Neural cell (in vitro differentiated cells): ENCODE data around the gene COP1. TPM values are rescaled to one million over a fixed set of nuclear protein-coding genes. Genes with fewer than 3 reads are reported as not detected.

Experiments
- H2AFZ ChIP-seq: fragments of 200-600, 300-800 bp; sonication (generic), shearing (Covaris generic); 2 replicates; pipeline ENCODE4 v1.6.0; 2014; ENCODE audit warnings: low read depth, mild to moderate bottlenecking, antibody characterized with exemption, low read length, moderate library complexity
- H3F3A ChIP-seq: fragments of 200-600 bp; shearing (Covaris generic); 2 replicates; pipeline ENCODE4 v1.6.1; 2016; ENCODE audit warnings: mild to moderate bottlenecking, moderate library complexity, mixed read lengths, antibody characterized with exemption, low read length; ENCODE audit not compliant: insufficient read depth, poor library complexity, severe bottlenecking
- H3K27ac ChIP-seq: fragments of 200-600, 300-800 bp; sonication (generic), shearing (Covaris generic); 2 replicates; pipeline ENCODE4 v1.5.1; 2014; ENCODE audit warnings: mild to moderate bottlenecking, low read length, moderate library complexity
- H3K27me3 ChIP-seq: fragments of 300-800, 200-600 bp; sonication (generic), shearing (Covaris generic); 2 replicates; pipeline ENCODE4 v1.6.0; 2014; ENCODE audit warnings: mild to moderate bottlenecking, low read depth, low read length, moderate library complexity; ENCODE audit not compliant: insufficient read depth
- H3K36me3 ChIP-seq: fragments of 300-800, 200-600 bp; sonication (generic), shearing (Covaris generic); 2 replicates; pipeline ENCODE4 v1.5.1; 2014; ENCODE audit warnings: mild to moderate bottlenecking, antibody characterized with exemption, low read length, moderate library complexity; ENCODE audit not compliant: insufficient read depth
- H3K4me2 ChIP-seq: fragments of 300-800, 200-600 bp; sonication (generic), shearing (Covaris generic); 2 replicates; pipeline ENCODE4 v1.6.0; 2014; ENCODE audit warnings: mild to moderate bottlenecking, low read length
- H3K4me3 ChIP-seq: fragments of 300-800, 200-600 bp; sonication (generic), shearing (Covaris generic); 2 replicates; pipeline ENCODE4 v1.5.1; 2014; ENCODE audit warnings: mild to moderate bottlenecking, low read length, moderate library complexity
- H3K79me2 ChIP-seq: fragments of 200-600 bp; shearing (Covaris generic); replicated peaks from 2 replicates; pipeline ENCODE4 v1.6.0; 2014; ENCODE audit warnings: mild to moderate bottlenecking, low read length, moderate library complexity; ENCODE audit not compliant: insufficient read depth
- H3K9ac ChIP-seq: fragments of 300-800, 200-600 bp; sonication (generic), shearing (Covaris generic); 2 replicates; pipeline ENCODE4 v1.6.1; 2016; ENCODE audit warnings: mild to moderate bottlenecking, low read length, mixed read lengths
- H3K9me2 ChIP-seq: fragments of 200-600 bp; shearing (Covaris generic); 2 replicates; pipeline ENCODE4 v1.6.1; 2016; ENCODE audit warnings: mild to moderate bottlenecking, low read length, mixed read lengths; ENCODE audit not compliant: insufficient read depth
- H3K9me3 ChIP-seq: fragments of 200-600, 300-800 bp; sonication (generic), shearing (Covaris generic); 2 replicates; pipeline ENCODE4 v1.6.1; 2016; ENCODE audit warnings: mild to moderate bottlenecking, mixed run types, low read length, moderate library complexity, mixed read lengths
- H4K20me1 ChIP-seq: fragments of 200-600 bp; shearing (Covaris generic); 2 replicates; pipeline ENCODE4 v1.6.1; 2016; ENCODE audit warnings: mild to moderate bottlenecking, mixed run types; ENCODE audit not compliant: insufficient read depth
- CTCF ChIP-seq: fragments of 450-650 bp; IDR thresholded peaks from 2 replicates; pipeline ENCODE4 v1.5.1; 2014; ENCODE audit warnings: antibody characterized with exemption, mild to moderate bottlenecking, moderate library complexity; ENCODE audit not compliant: poor library complexity, severe bottlenecking
- EP300 ChIP-seq: fragments of 450-650 bp; conservative IDR thresholded peaks from 2 replicates; pipeline ENCODE4 v1.6.1; 2014; ENCODE audit warnings: antibody characterized with exemption, mild to moderate bottlenecking, moderate library complexity; ENCODE audit not compliant: poor library complexity, severe bottlenecking
- EZH2 ChIP-seq: fragments of 200-600, 300-800 bp; shearing (Covaris generic), sonication (generic); IDR thresholded peaks from 2 replicates; pipeline ENCODE4 v1.6.1; 2014; ENCODE audit warnings: antibody characterized with exemption, low read length, borderline replicate concordance, mild to moderate bottlenecking; ENCODE audit not compliant: insufficient read depth, poor library complexity, severe bottlenecking
- MXI1 ChIP-seq: fragments of 450-650 bp; conservative IDR thresholded peaks from 2 replicates; pipeline ENCODE4 v1.6.1; 2014; ENCODE audit warnings: antibody characterized with exemption, mild to moderate bottlenecking; ENCODE audit not compliant: poor library complexity, severe bottlenecking
- POLR2AphosphoS5 ChIP-seq: IDR thresholded peaks from 2 replicates; pipeline ENCODE4 v1.6.1; 2012
- RAD21 ChIP-seq: fragments of 450-650 bp; conservative IDR thresholded peaks from 2 replicates; pipeline ENCODE4 v1.6.1; 2014; ENCODE audit warnings: antibody characterized with exemption, mild to moderate bottlenecking, moderate library complexity
- REST ChIP-seq: IDR thresholded peaks from 2 replicates; pipeline ENCODE4 v1.6.1; 2012; ENCODE audit warnings: borderline replicate concordance
- SMC3 ChIP-seq: fragments of 450-650 bp; conservative IDR thresholded peaks from 2 replicates; pipeline ENCODE4 v1.6.1; 2014; ENCODE audit warnings: antibody characterized with exemption, mild to moderate bottlenecking, moderate library complexity; ENCODE audit not compliant: poor library complexity
- TAF1 ChIP-seq: IDR thresholded peaks from 2 replicates; pipeline ENCODE4 v1.6.1; 2012; ENCODE audit warnings: low read depth
- polyA plus RNA-seq: library from polyadenylated mRNA; depleted of rRNA; stranded (reverse); fragments of >200 nt; gene quantifications from 2 replicates; pipeline ENCODE4 v1.2.3, GENCODE V29; 2014

Gene COP1
- polyA plus RNA-seq, 1 donor from 2014 or later, result 72.3 TPM

- H3K27me3 ChIP-seq, result no peaks in the 10 kb centered on the region
- H3F3A ChIP-seq, result no peaks in the 10 kb centered on the region
- no peak overlapping the region for H3K4me3 ChIP-seq
- peaks cover 4% of the 10 kb centered on the region for H3K79me2 ChIP-seq
- no peak overlapping the region for H3K9ac ChIP-seq
- no peaks in the 10 kb centered on the region for H4K20me1 ChIP-seq
- no peaks in the 10 kb centered on the region for H3K9me2 ChIP-seq
- no peaks in the 10 kb centered on the region for H3K36me3 ChIP-seq
- no peak overlapping the region for H2AFZ ChIP-seq
- TF ChIP-seq REST, result no peak
- TF ChIP-seq EZH2, result no peak
- TF ChIP-seq MXI1, result no peak
- no peak for TF ChIP-seq SMC3
- no peak for TF ChIP-seq CTCF
- no peak for TF ChIP-seq RAD21
- no peak for TF ChIP-seq TAF1
- TF ChIP-seq POLR2AphosphoS5, result no peak
- TF ChIP-seq EP300, result no peak
- no peak overlapping the region for H3K27ac ChIP-seq
- no peaks in the 10 kb centered on the region for H3K9me3 ChIP-seq
- H3K4me2 ChIP-seq, result no peak overlapping the region
These were observed 150.8 kb downstream of the COP1 start for GRCh38 chr1:176056312-176056711.

- H3K4me2 ChIP-seq, result no peak overlapping the region
- no peak overlapping the region for H3K27ac ChIP-seq
- no peaks in the 10 kb centered on the region for H3K9me3 ChIP-seq
- no peak overlapping the region for H3K4me3 ChIP-seq
- no peak overlapping the region for H2AFZ ChIP-seq
- H3K79me2 ChIP-seq, result peaks cover 4% of the 10 kb centered on the region
- no peaks in the 10 kb centered on the region for H3F3A ChIP-seq
- H3K36me3 ChIP-seq, result no peaks in the 10 kb centered on the region
- H3K27me3 ChIP-seq, result no peaks in the 10 kb centered on the region
- H3K9ac ChIP-seq, result no peak overlapping the region
- H4K20me1 ChIP-seq, result no peaks in the 10 kb centered on the region
- TF ChIP-seq CTCF, result no peak
- TF ChIP-seq RAD21, result no peak
- no peak for TF ChIP-seq EP300
- TF ChIP-seq MXI1, result no peak
- no peak for TF ChIP-seq POLR2AphosphoS5
- no peak for TF ChIP-seq EZH2
- TF ChIP-seq REST, result no peak
- H3K9me2 ChIP-seq, result no peaks in the 10 kb centered on the region
These were observed 151.7 kb downstream of the COP1 start for GRCh38 chr1:176055398-176055797.
